Measurements from ENCODE around the gene SLAMF1.
"Not testable (repeated sequence)": the region's sequence is repeated elsewhere in the genome, so short reads cannot be mapped to it uniquely, and the experiment has no call there.

SLAMF1 gene

DNA sequence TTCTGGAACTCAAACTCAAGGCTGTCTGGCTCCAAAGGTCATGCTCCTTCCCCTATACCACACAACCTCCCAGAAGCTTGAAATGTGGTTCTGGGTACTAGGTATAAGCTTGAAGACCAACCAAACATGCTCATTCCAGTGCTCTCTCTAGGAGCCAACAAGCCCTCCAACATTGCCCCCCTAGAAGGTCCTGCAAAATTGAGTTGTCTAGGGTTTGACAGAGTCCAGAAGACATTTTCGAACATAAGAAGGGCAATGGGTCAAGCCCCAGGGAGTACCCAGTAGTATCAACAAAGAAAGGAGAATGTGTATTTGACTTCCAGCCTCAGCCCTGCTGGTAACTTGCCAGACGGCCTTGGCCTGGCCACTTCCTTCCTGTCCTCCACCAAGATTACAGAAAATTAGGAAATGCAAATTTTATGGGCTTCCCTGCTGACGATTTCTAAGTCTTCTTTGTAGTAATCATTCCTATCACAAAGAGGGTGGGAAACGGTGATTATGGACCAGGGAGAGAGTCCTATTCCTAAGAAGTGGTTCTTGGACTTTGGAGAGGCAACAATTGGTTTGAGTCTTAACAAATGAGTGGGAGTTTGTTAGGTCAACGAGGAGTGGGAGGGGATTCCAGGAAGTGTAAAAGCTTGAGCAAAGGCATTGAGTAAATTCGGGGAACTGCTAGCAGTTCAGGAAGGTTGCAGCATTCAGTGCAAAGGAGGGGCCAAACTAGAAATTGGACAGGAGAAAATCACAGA lies 18.7 kb upstream of the SLAMF1 start:
- DNase-seq (ENCODE audit: low read depth), result no peak

DNA sequence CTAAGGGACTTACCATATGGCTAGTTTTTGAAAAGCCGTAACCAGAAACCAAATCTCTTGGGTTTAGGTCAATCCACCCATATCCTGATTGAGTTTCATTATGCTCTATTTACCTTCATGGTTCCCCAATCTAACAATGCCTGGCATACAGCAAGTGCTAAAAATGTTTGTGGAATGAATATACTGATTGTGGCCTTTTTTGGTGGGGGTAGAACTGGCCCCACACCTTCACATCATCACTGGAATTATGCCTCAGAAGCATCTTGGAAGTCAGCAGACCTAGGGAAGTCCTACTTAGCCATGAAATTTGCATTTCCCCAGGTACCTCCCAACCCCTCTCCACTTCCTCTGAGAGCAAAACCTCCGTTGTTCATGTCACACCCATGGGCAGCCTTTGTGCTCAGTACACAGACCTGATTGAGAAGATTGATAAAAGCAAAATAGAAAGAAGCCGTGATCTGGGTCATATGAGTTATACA lies 17.8 kb upstream of the SLAMF1 start:
- DNase-seq (ENCODE audit: low read depth), result no peak

- DNase-seq (ENCODE audit: low read depth), result no peak
These were observed 16.1 kb upstream of the SLAMF1 start for GRCh38 chr1:160662910-160663309.

GRCh38 chr1:160659566-160659965 lies 12.7 kb upstream of the SLAMF1 start:
- no peak for DNase-seq (ENCODE audit: low read depth)

- DNase-seq (ENCODE audit: low read depth), result no peak
These were observed 12.0 kb upstream of the SLAMF1 start for GRCh38 chr1:160658814-160659193.

DNA sequence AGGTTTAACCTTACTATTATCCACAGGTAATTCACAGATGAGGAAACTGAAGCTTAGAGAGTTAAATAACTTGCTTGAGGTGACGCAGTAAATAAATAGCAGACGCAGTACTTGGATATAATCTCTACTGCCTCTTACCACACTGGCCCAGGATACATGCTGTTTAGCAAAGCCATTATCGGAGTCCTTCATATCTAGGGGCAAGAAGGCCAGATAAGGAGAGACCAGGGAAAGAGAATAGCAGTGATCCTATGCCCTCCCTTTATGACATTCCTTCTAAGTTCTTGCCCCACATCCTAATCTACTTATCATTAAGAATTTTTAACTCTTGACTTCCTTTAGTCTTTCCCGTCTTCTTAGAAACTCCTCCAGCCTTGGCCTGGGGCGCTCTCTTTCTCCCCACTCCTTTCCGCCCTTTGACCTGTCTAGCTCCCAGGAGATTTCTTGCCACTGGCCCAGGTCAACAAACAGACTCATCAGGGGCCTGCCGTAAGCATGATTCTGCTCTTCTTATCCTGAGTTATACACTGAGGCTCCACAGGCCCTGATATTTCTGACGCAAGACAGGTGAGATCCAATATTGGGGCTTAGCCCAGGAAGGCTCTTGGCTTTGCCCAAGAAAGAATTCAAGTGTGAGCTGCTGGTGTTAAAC lies 11.4 kb upstream of the SLAMF1 start:
- DNase-seq (ENCODE audit: low read depth), result no peak

DNA sequence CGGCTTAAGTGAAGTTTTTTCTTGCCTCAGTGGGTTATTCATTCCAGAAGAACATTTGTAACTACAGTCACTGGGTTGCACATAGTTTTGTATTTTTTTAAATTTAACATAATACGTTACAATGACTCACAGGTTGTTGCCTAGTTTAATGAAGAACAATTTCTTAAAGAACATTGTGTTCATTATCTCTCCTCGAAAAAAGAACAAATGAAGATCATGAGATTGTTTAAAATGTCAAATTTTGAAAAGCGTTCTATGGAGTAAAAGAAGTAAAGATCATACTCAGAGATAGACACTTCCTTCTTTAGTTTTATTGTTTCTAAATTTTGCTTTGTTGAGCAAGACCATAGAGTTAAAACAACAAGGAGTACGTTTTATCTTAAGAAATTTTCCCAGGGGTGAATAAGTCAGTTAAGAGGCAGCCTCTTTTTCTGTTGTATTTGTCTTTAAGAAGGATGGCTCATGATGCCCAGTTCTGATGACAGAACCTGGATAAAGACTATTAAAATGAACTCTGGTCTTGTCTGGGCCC lies 10.5 kb upstream of the SLAMF1 start:
- no peak for DNase-seq (ENCODE audit: low read depth)

GRCh38 chr1:160656737-160657136 lies 9.9 kb upstream of the SLAMF1 start:
- no peak for DNase-seq (ENCODE audit: low read depth)

- no peak for DNase-seq (ENCODE audit: low read depth)
These were observed 6.8 kb upstream of the SLAMF1 start for GRCh38 chr1:160653620-160654016.

DNA sequence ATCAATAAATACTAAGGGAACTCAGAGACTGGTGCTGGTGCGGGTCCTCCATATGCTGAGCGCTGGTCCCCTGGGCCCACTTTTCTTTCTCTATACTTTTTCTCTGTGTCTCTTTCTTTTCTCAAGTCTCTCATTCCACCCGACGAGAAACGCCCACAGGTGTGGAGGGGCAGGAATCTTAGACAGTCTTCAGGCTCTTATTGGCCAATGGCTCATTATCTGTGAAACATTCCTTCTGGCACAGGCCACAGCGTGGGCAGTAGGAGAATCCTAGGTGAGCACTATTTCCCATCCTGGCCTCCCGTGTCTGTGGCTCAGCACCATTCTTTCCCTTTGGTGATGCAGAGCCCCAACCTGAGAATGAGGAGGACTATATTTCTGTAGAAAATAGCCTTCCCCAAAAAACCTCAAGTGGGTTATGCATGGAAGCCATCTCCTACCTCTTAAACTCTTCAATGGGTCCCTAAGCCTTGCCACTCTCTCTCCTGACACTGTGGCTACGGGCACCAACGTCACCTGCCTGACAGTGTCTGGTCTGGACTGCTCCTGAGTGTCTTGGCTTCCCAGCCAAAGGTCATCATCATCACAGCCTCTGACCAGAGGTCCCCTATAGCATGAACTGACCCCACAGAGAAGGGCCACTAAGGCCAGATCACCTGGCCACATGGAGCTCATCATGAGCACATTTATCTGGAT lies 6.2 kb upstream of the SLAMF1 start:
- DNase-seq (ENCODE audit: low read depth), result no peak

DNA sequence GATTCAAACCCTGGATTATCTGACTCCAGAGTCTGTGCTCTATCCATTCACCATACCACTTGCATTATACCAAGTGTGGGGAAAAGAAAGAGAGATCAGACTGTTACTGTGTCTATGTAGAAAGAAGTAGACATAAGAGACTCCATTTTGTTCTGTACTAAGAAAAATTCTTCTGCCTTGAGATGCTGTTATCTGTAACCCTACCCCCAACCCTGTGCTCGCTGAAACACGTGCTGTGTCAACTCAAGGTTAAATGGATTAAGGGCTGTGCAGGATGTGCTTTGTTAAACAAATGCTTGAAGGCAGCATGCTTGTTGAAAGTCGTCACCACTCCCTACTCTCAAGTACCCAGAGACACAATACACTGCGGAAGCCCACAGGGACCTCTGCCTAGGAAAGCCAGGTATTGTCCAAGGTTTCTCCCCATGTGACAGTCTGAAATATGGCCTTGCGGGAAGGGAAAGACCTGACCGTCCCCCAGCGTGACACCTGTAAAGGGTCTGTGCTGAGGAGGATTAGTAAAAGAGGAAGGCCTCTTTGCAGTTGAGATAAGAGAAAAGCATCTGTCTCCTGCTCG lies 5.3 kb upstream of the SLAMF1 start:
- DNase-seq (ENCODE audit: low read depth), result not testable (repeated sequence)

- no peak for DNase-seq (ENCODE audit: low read depth)
These were observed 4.7 kb upstream of the SLAMF1 start for GRCh38 chr1:160651433-160652064.

DNA sequence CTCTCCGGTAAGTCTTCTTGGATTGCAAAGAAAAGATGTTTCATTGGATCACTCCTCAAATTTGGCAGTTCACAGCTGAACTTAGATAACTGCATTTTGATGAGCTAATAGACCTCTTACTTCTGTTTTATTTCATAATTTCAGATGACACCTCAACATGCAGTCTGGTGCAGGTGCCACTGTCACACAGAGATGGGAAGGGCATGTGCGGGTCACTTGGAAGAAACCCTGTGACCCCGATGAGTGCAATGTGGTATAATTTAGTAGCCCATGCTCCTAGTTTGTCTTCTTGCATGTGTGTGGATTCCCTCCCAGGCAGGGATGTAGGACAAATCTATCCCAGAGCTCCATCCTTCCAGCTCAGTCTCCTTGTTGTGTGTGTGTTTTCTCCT lies 481 bp upstream of the SLAMF1 start:
- DNase-seq (ENCODE audit: low read depth), result no peak

DNA sequence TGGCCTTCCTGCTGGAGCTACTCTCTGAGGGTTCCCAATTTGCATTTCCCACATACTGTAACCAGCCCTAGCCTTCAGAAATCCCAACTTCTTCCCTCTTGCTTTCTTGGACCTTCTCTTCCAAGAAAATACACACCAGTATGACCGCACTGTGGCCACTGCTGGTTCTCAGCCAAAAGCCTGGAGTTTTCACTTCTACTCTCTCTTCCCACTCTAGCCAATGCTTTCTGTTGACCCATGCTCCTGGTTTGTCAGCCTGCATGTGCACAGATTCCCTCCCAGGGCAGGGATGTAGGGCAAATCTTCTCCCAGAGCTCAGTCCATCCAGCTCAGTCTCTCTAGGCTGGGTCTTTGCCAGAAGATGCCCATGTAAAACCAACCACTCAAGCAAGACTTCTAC lies 664 bp downstream of the SLAMF1 start:
- DNase-seq (ENCODE audit: low read depth), result no peak

DNA sequence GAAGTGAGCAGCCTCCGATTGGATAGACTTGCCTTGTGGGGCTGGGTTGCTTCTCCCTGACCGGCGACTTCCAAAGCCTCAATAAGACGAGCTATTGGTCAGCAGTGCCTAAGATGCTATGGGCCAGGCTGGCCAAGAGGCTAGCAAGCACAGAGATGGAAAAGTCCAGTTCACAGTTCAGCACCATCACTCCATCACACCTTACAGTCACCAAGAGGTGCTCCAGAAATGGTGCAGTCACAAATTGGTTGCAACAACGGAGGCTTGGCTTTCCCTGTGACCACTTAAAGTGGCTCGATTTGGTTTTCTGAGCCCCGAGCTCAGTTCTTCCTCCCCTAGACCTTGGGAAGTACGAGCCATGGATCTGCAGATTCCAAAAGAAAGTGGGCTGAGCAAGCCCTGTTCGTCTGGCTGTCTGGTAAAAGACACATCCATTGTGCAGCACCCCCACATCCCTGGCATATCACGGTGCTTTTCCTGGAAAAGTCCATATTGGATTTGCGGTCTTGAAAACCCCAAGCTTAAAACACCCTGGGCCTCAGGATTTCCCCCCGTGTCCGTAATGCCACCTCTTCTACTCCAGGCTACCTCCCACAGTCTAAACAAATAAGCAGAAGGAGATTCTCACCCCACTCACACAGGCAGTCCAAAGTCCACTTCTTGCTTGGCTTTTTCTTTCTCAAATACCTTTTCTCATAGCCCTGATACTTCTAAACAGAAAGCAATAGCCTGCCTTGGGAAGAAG lies 1.3 kb downstream of the SLAMF1 start:
- no peak for DNase-seq (ENCODE audit: low read depth)

GRCh38 chr1:160644399-160644798 lies 2.4 kb downstream of the SLAMF1 start:
- DNase-seq (ENCODE audit: low read depth), result no peak

DNA sequence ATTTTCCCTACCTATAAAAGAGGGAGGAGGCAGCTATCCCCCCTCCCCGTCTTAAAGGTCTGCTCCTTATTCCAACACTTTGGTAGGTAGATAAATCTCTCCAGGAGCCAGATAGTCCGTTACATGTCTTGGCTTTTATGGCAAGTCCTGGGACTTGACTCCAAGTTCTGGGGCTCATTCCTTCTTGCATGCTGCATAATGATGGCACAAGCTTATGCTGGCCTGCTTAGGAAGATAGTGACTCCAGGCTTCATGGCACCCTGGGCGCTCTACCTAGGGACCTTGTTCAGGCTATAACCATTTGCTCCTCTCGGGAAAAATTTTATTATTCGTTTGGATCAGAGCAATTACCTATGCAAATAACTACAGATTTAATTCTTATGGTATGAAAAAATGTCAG lies 3.7 kb downstream of the SLAMF1 start:
- no peak for DNase-seq (ENCODE audit: low read depth)

GRCh38 chr1:160642281-160642644 lies 4.6 kb downstream of the SLAMF1 start:
- DNase-seq (ENCODE audit: low read depth), result no peak

GRCh38 chr1:160641323-160642280 lies 5.2 kb downstream of the SLAMF1 start:
- no peak for DNase-seq (ENCODE audit: low read depth)
